ENCODE measurements around the gene KATNA1.
"Not testable (repeated sequence)": the region's sequence is repeated elsewhere in the genome, so short reads cannot be mapped to it uniquely, and the experiment has no call there.

DNA sequence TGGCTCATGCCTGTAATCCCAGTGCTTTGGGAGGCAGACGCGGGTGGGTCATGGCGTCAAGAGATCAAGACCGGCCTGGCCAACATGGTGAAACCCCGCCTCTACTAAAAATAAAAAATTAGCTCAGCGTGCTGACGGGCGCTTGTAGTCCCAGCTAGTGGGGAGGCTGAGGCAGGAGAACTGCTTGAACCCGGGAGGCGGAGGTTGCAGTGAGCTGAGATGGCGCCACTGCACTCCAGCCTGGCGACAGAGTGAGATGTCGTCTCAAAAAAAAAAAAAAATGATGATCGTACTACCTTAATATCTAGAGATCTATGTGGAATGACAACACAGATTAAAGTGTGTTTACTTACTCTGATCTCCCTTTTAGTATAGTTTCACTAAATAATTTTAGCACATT, 33.3 kb upstream of the KATNA1 start:
- not testable (repeated sequence) for TF ChIP-seq CTCF (IDR thresholded peaks at IDR 0.05; ENCODE audit: low read depth, low read length); EZH2phosphoT487 (IDR thresholded peaks at IDR 0.05; ENCODE audit: low read depth)

All from OCI-LY3 (cell line).